ENCODE measurements around the gene SHOX.
"Not testable (repeated sequence)": the region's sequence is repeated elsewhere in the genome, so short reads cannot be mapped to it uniquely, and the experiment has no call there.

Gene SHOX

GRCh38 chrX:622802-623201, 7.8 kb upstream of the SHOX start:
- not testable (repeated sequence) for DNase-seq

GRCh38 chrX:623268-623598, 7.4 kb upstream of the SHOX start:
- no peak for DNase-seq

DNA sequence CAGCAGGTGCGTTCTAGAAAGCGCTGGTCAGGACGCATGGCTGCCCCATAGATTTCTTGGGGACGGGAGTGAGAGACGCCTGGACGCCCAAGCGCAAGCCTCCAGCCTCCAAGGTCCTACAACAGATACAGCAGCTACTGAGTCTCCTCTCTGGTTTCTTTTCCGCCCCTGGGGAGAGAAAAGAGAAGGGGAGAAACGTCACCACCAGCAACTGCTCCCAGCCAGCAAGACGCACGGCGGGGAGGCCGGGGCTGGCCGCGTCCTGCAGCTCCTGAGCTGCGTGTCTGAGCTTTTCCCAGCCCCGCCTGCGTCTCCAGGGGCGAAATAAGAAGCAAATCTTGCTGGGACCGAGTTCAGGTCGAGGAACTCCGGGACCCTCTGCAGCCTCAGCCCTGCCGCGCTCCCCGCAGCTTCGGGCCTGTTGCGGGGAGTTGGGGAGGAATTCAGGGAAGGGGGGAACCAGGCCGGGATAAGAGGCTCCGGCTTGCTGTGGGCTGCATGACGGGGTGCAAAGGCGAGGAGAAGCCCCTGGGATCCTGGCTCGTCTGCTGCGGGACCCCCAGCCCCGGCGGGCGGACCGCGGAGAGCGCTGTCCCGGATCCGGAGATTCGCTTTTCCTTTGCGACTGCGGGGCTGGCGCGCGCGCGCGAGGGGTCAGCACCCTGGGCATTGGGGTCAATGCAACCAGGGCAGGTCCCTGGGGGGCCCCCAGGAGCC, 6.8 kb upstream of the SHOX start:
- no peak for DNase-seq

DNA sequence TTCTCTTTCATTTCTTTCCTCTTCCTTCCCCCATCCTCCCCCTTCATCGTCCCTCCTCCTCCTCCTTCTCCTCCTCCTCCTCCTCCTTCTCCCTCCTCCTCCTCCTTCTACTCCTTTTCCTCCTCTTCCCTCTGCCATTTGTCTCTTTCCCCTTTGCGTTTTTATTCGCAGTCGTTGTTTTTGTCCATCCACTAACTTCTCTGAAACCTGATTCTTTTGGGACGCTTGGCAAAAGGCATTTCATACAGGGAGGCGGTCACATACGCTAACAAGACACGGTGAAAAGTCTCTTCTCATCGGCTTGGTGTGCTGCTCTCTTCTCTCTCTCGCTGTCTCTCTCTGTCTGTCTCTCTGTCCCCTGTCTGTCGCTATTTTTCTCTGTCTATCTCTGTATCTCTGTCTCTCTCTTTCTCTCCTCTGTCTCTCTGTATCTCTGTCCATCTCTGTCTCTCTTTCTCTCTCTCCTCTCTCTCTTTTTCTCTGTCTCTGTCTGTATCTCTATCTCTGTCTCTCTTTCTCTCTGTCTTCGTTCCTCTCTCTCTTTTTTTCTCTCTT, 5.4 kb upstream of the SHOX start:
- no peak for DNase-seq

- not testable (repeated sequence) for DNase-seq
These were observed 4.5 kb upstream of the SHOX start for GRCh38 chrX:626047-626446.

GRCh38 chrX:626745-627509, 3.7 kb upstream of the SHOX start:
- no peak for DNase-seq

GRCh38 chrX:627510-627981, 3.0 kb upstream of the SHOX start:
- DNase-seq = no peak

DNA sequence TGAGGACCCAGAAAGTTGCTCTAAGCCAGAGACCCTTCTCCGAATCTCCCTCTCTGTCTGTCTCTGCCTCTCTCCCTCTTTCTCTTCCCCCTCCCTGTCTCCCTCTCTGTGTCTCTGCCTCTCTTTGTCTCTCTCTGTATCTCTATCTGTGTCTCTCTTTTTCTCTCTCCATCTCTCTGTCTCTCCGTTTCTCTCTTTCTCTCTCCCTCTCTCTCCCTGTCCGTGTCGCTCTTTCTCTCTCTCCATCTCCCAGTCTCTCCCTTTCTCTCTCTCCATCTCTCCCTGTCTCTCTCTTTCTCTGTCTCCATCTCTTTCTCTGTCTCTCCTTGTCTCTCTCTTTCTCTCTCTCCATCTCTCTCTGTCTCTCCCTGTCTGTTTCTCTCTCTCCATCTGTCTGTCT, 2.6 kb upstream of the SHOX start:
- no peak for DNase-seq

DNA sequence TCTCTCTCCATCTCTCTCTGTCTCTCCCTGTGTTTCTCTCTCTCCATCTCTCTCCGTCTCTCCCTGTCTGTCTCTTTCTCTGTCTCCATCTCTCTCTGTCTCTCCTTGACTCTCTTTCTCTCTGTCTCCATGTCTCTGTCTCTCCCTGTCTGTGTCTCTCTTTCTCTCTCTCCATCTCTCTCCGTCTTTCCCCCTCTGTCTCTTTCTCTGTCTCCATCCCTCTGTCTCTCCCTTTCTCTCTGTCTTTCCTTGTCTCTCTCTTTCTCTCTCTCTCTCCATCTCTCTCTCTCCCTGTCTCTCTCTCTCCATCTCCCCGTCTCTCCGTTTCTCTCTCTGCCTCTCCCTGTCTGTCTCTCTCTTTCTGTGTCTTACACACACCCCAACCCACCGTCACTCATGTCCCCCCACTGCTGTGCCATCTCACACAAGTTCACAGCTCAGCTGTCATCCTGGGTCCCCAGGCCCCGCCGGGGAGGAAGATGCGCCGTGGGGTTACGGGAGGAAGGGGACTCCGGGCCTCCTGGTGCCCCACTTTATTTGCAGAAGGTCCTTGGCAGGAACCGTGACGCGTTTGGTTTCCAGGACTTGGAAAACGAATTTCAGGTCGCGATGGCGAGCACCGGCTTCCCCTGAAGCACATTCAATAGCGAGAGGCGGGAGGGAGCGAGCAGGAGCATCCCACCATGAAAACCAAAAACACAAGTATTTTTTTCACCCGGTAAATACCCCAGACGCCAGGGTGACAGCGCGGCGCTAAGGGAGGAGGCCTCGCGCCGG, 1.2 kb upstream of the SHOX start:
- no peak for DNase-seq

DNA sequence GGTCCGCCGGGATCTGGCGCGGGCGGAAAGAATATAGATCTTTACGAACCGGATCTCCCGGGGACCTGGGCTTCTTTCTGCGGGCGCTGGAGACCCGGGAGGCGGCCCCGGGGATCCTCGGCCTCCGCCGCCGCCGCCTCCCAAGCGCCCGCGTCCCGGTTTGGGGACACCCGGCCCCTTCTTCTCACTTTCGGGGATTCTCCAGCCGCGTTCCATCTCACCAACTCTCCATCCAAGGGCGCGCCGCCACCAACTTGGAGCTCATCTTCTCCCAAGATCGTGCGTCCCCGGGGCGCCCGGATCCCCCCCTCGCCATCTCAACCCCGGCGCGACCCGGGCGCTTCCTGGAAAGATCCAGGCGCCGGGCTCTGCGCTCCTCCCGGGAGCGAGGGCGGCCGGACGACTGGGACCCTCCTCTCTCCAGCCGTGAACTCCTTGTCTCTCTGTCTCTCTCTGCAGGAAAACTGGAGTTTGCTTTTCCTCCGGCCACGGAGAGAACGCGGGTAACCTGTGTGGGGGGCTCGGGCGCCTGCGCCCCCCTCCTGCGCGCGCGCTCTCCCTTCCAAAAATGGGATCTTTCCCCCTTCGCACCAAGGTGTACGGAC, 482 bp upstream of the SHOX start:
- DNase-seq = no peak

GRCh38 chrX:631802-632365, 1.3 kb downstream of the SHOX start:
- DNase-seq = no peak

- no peak for DNase-seq
These were observed 1.9 kb downstream of the SHOX start for GRCh38 chrX:632366-633042.

DNA sequence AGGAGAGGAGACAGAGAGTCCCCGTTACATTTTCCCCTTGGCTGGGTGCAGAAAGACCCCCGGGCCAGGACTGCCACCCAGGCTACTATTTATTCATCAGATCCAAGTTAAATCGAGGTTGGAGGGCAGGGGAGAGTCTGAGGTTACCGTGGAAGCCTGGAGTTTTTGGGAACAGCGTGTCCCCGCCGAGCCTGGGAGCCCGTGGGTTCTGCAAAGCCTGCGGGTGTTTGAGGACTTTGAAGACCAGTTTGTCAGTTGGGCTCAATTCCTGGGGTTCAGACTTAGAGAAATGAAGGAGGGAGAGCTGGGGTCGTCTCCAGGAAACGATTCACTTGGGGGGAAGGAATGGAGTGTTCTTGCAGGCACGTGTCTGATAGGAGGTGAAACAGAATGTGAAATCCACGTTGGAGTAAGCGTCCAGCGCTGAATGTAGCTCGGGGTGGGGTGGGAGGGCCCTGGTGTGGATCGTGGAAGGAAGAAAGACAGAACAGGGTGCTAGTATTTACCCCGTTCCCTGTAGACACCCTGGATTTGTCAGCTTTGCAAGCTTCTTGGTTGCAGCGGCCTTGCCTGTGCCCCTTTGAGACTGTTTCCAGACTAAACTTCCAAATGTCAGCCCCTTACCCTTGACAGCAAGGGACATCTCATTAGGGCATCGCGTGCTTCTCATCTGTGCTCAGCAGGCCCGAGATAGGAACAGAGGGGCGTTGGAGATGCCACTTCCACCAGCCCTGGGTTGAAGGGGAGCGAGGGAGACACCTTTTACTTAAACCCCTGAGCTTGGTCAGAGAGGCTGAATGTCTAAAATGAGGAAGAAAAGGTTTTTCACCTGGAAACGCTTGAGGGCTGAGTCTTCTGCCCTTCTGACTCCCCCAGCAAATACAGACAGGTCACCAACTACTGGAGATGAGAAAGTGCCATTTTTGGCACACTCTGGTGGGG, 2.7 kb downstream of the SHOX start:
- no peak for DNase-seq

- DNase-seq = no peak
These were observed 3.7 kb downstream of the SHOX start for GRCh38 chrX:633985-634958.

DNA sequence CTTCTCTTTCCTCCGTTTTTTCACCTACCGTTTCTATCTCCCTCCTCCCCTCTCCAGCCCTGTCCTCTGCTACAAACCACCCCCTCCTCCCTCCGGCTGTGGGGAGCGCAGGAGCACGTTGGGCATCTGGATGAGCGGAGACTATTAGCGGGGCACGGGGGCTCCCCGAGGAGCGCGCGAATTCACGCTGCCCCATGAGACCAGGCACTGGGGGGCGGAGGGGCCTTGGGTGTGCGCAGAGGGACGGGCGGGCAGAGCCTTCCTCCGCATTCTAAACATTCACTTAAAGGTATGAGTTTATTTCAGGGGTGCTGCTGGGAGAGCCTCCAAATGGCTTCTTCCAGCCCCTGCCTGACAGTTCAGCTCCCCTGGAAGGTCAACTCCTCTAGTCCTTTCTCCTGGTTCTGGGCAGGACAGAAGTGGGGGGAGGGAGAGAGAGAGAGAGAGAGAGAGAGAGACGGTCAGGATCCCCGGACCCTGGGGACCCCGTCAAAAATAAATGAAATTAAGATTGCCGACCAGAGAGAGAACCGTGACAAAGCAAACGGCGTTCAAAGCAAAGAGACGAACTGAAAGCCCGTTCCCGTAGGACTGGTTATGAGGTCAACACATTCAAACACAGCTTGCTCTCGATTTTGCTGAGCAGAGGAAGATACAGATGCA, 5.0 kb downstream of the SHOX start:
- DNase-seq = no peak

GRCh38 chrX:636981-637659, 6.5 kb downstream of the SHOX start:
- DNase-seq = no peak

- DNase-seq = no peak
These were observed 7.3 kb downstream of the SHOX start for GRCh38 chrX:637660-638481.
